ENCODE data around the gene TGFBR1.

The TGFBR1 gene

DNA sequence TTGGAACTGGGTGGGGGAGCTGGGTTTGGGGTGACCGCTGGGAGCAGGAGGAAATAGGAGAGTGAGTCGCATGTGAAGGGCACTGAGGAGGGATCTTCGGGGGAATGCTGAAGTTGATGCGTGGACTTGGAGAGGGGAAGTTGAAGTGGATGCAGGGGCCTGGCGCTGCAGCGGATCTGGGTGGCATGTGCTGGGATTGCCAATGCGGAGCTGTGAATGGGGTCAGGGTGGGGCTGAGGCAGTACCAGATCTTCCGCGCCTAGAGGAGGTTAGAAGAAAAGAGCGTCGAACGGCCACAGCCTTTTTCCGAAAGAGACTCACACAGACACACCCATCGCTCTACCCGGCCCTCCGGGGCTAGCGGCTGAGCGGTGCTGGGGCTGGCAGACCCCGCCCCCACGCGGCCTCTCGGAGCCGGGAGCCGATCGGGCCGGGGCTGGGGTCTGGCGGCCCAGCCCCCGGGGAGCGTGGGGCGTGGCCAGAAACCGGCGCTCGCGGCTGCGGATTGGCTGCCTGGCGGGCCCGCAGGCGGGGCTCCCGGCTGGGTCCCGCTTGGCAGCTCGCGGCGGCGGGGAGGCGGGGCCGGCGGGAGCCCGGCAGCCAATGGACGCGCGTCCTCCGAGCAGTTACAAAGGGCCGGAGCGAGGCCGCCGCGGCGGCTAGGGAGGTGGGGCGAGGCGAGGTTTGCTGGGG is at the start of gene TGFBR1:
TSS of gene TGFBR1 (plus strand) at position 655 of the 693 bp plus-strand sequence. CDS start 93 bp downstream, outside the sequence.
- no peak for TF ChIP-seq EZH2 (optimal IDR thresholded peaks at IDR 0.05; ENCODE audit: low read depth, low read length)
- TF ChIP-seq, protein P1, sequence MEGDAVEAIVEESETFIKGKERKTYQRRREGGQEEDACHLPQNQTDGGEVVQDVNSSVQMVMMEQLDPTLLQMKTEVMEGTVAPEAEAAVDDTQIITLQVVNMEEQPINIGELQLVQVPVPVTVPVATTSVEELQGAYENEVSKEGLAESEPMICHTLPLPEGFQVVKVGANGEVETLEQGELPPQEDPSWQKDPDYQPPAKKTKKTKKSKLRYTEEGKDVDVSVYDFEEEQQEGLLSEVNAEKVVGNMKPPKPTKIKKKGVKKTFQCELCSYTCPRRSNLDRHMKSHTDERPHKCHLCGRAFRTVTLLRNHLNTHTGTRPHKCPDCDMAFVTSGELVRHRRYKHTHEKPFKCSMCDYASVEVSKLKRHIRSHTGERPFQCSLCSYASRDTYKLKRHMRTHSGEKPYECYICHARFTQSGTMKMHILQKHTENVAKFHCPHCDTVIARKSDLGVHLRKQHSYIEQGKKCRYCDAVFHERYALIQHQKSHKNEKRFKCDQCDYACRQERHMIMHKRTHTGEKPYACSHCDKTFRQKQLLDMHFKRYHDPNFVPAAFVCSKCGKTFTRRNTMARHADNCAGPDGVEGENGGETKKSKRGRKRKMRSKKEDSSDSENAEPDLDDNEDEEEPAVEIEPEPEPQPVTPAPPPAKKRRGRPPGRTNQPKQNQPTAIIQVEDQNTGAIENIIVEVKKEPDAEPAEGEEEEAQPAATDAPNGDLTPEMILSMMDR (IDR thresholded peaks at IDR 0.05; ENCODE audit: low read length): 0 out of 2 replicates have a peak, but pooled peaks have one; percentile 4
- Histone ChIP-seq H3K79me2 (ENCODE audit: low read length) (peaks cover 11% of the 10 kb centered on the region; the same call in 1 of the 2 replicates), H3K9me2 (replicated peaks; ENCODE audit: insufficient read depth, low read length) (no peaks in the 10 kb centered on the region), H4K20me1 (ENCODE audit: insufficient read depth, low read length) (no peaks in the 10 kb centered on the region), H2AFZ (ENCODE audit: low read length) (peak within 1 kb of the TSS; percentile 88), H3K4me1 (ENCODE audit: low read length) (no peaks in the 10 kb centered on the region), H3K9me3 (replicated peaks; ENCODE audit: insufficient read depth, low read length) (no peaks in the 10 kb centered on the region), H3K27me3 (replicated peaks; ENCODE audit: insufficient read depth, low read length) (no peaks in the 10 kb centered on the region; the same call in 1 of the 2 replicates), H3K4me3 (ENCODE audit: low read length) (peak within 1 kb of the TSS; percentile 79), H3F3A (ENCODE audit: insufficient read depth, low read length) (0 out of 2 replicates have a peak, but pooled peaks cover 5% of the 10 kb centered on the region), H3K27ac (ENCODE audit: low read length) (no peak within 1 kb of the TSS), H3K36me3 (replicated peaks; ENCODE audit: insufficient read depth, low read length) (no peaks in the 10 kb centered on the region), H3K9ac (ENCODE audit: low read length) (peak within 1 kb of the TSS; percentile 52; the same call in 1 of the 2 replicates), H3K4me2 (ENCODE audit: low read depth, low read length) (peak within 1 kb of the TSS; percentile 99)
- peak; percentile 95 for DNase-seq

DNA sequence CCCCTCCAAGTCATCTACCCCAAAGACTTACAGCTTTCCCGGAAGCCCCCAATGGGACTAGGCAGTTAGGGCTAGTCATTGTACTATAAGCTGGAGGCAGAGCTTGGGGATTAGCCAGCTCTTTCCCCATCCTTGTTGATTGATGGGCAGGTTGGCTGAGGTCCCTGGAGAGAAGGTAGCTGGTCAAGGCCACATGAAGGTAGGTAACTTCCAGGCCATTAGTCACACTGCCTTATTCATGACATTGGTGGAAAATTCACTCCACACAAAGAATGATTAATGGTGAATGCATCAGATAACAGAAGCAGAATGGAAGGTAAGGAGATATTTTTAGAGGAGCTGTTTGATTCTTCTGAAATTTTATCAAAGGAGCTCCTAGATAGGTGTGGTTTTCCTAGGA is 49.5 kb upstream of the TGFBR1 start:
- no peaks in the 10 kb centered on the region for H3K79me2 ChIP-seq (ENCODE audit: low read length)
- no peaks in the 10 kb centered on the region for H3K9me2 ChIP-seq (replicated peaks; ENCODE audit: insufficient read depth, low read length)
- H2AFZ ChIP-seq (ENCODE audit: low read length): no peak overlapping the region
- TF ChIP-seq, protein P1 (IDR thresholded peaks at IDR 0.05; ENCODE audit: low read length): no peak
- TF ChIP-seq EZH2 (optimal IDR thresholded peaks at IDR 0.05; ENCODE audit: low read depth, low read length) (no peak), EZH2phosphoT487 (IDR thresholded peaks at IDR 0.05; ENCODE audit: low read length) (no peak)
- no peaks in the 10 kb centered on the region for H3K36me3 ChIP-seq (replicated peaks; ENCODE audit: insufficient read depth, low read length)
- DNase-seq: no peak
- H3K9ac ChIP-seq (ENCODE audit: low read length): no peak overlapping the region
- no peak overlapping the region for H3K4me2 ChIP-seq (ENCODE audit: low read depth, low read length)
- no peaks in the 10 kb centered on the region for H3K9me3 ChIP-seq (replicated peaks; ENCODE audit: insufficient read depth, low read length)
- peaks cover 52% of the 10 kb centered on the region for H3K4me1 ChIP-seq (ENCODE audit: low read length)
- H3K27ac ChIP-seq (ENCODE audit: low read length): no peak overlapping the region
- H3F3A ChIP-seq (ENCODE audit: insufficient read depth, low read length): peaks cover 8% of the 10 kb centered on the region; the same call in 1 of the 2 replicates
- H3K4me3 ChIP-seq (ENCODE audit: low read length): no peak overlapping the region
- H4K20me1 ChIP-seq (ENCODE audit: insufficient read depth, low read length): no peaks in the 10 kb centered on the region
- no peaks in the 10 kb centered on the region for H3K27me3 ChIP-seq (replicated peaks; ENCODE audit: insufficient read depth, low read length)

DNA sequence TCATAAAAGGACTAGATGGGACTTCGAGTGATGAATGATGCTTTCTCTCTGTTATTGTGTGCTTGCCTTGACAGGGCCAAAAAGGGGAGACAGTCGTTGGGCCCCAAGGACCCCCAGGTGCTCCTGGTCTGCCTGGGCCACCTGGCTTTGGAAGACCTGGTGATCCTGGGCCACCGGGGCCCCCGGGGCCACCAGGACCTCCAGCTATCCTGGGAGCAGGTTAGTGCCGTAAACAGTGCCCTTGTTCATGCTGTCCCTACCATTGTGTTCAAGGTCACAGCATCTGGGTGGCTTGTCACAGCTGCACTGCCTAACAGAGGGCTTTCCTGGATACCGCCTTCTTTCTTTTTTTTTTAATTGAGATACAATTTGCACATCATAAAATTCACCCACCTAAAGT is 48.7 kb upstream of the TGFBR1 start:
- no peaks in the 10 kb centered on the region for H4K20me1 ChIP-seq (ENCODE audit: insufficient read depth, low read length)
- H3K27ac ChIP-seq (ENCODE audit: low read length): no peak overlapping the region
- no peaks in the 10 kb centered on the region for H3K79me2 ChIP-seq (ENCODE audit: low read length)
- H3K9ac ChIP-seq (ENCODE audit: low read length): no peak overlapping the region
- peaks cover 52% of the 10 kb centered on the region for H3K4me1 ChIP-seq (ENCODE audit: low read length)
- H3K36me3 ChIP-seq (replicated peaks; ENCODE audit: insufficient read depth, low read length): no peaks in the 10 kb centered on the region
- no peaks in the 10 kb centered on the region for H3K27me3 ChIP-seq (replicated peaks; ENCODE audit: insufficient read depth, low read length)
- H3K4me2 ChIP-seq (ENCODE audit: low read depth, low read length): no peak overlapping the region
- TF ChIP-seq, protein P1 (IDR thresholded peaks at IDR 0.05; ENCODE audit: low read length): no peak
- TF ChIP-seq EZH2 (optimal IDR thresholded peaks at IDR 0.05; ENCODE audit: low read depth, low read length) (no peak), EZH2phosphoT487 (IDR thresholded peaks at IDR 0.05; ENCODE audit: low read length) (no peak)
- H3F3A ChIP-seq (ENCODE audit: insufficient read depth, low read length): peaks cover 8% of the 10 kb centered on the region; the same call in 1 of the 2 replicates
- no peak for DNase-seq
- no peaks in the 10 kb centered on the region for H3K9me2 ChIP-seq (replicated peaks; ENCODE audit: insufficient read depth, low read length)
- H2AFZ ChIP-seq (ENCODE audit: low read length): no peak overlapping the region
- H3K9me3 ChIP-seq (replicated peaks; ENCODE audit: insufficient read depth, low read length): no peaks in the 10 kb centered on the region
- no peak overlapping the region for H3K4me3 ChIP-seq (ENCODE audit: low read length)

All from MM.1S (cell line).